Pancreas (tissue), 10 donors: ENCODE results near the gene CFAP100. TPM values are rescaled to one million over a fixed set of nuclear protein-coding genes. Genes with fewer than 3 reads are reported as not detected.

Source experiments
- ATAC-seq, 4 donors: fragments of 200-7000 bp; cut with Tn5 transposase; one replicate each; pipeline versions ENCODE4 v1.8.0 to v1.9.1; 2020; ENCODE audit warnings: mild to moderate bottlenecking in 4 of 4, moderate library complexity in 4 of 4
- DNase-seq, 6 donors: peaks; one replicate each; pipeline ENCODE4 v3.0.0-alpha.2; 2020
- FAIRE-seq: peaks from 2 replicates; lab custom pipeline; 2012; peaks lifted over from hg19 to GRCh38; lab: Jason Lieb, UNC
- H3K27ac ChIP-seq, 4 donors: fragments of 200-600 bp; sonication (generic); 1 replicate in 3 of 4; 2 replicates in 1 of 4; pipeline versions ENCODE4 v1.5.0 to v1.8.0; 2020
- H3K27me3 ChIP-seq, 4 donors: fragments of 200-600 bp; one replicate each; pipeline ENCODE4 v1.8.0; 2021
- H3K36me3 ChIP-seq, 3 donors: fragments of 200-600 bp; sonication (generic) in 1 of 3; one replicate each; pipeline versions ENCODE4 v1.5.0 to v1.8.0; 2020 to 2021
- H3K4me1 ChIP-seq, 3 donors: fragments of 200-600 bp; one replicate each; pipeline ENCODE4 v1.8.0; 2021
- H3K4me3 ChIP-seq, 4 donors: fragments of 200-600 bp; sonication (generic) in 2 of 4; one replicate each; pipeline versions ENCODE4 v1.5.0 to v1.8.0; 2020 to 2021
- H3K9me3 ChIP-seq, 4 donors: fragments of 200-600 bp; one replicate each; pipeline ENCODE4 v1.8.0; 2021
- WGBS, 2 donors: extraction: QIAGEN DNeasy Blood & Tissue Kit; methylation state at CpG; one replicate each; pipeline ENCODE4 v1.1.7; 2013; 5-methylcytosine and 5-hydroxymethylcytosine counted together
- intact Hi-C, 3 donors: fragments of 100-400 bp; cut with DNase I; formaldehyde crosslinking; loops; one replicate each; pipeline versions ENCODE4 v1.11.1 to v1.14.2; 2022
- polyA plus RNA-seq, 2 donors: library from polyadenylated mRNA; stranded (reverse); fragments of 200-250 nt; gene quantifications; one replicate each; pipeline ENCODE4 v1.2.3, GENCODE V29; 2013
- total RNA-seq, 6 donors: library from RNA; stranded (reverse); fragmentation: NEBNext Ultra II Directional in 4 of 6; extraction: Animal tissue kit (Norgen Biotek cat#: 25700) in 4 of 6; gene quantifications; one replicate each; pipeline versions ENCODE4 v1.2.1 to v1.2.4, GENCODE V29; 2021 to 2023
- TF ChIP-seq, protein P1 (sequence below), 4 donors: fragments of 200-600 bp; sonication (generic) in 3 of 4; IDR thresholded peaks; one replicate each; pipeline versions ENCODE4 v1.5.0 to v1.8.0; 2021; ENCODE audit warnings: antibody characterized with exemption in 4 of 4
- donor health status: healthy with polysubstance abuse.
- donor health status: DM: no; HTN: no; CAD: no; lungs with moderate emphysema.
- donor health status: DM: no; HTN: no; CAD: no.
- donor health status: control.
- donor health status: control.
- donor health status: Bipolar disorder and iron deficiency.
- donor health status: DM: yes; HTN: yes; CAD: no.
- donor health status: DM: no; HTN: no; CAD: no.
- donor health status: DM: no; HTN: no; CAD: no.
- donor health status: DM: yes; HTN: yes; CAD: no.

The CFAP100 gene
- total and polyA plus RNA-seq, 8 donors: not detected

GRCh38 chr3:126360046-126360713, 34.5 kb upstream of the CFAP100 start:
- ATAC-seq (no peak), DNase-seq (peak in 2 of 6 donors; percentile 11 to 33), FAIRE-seq (no peak)
- H3K36me3 ChIP-seq: no peaks in the 10 kb centered on the region
- no peak overlapping the region for H3K27ac ChIP-seq
- H3K27me3 ChIP-seq: no peaks in the 10 kb centered on the region
- H3K9me3 ChIP-seq: no peaks in the 10 kb centered on the region
- intact Hi-C loops: no loop called here
- WGBS, 2 donors: 56 to 69% methylated on average over 3 of the region's 3 CpGs
- H3K4me1 ChIP-seq: peaks cover 0 to 3% (median 2%) of the 10 kb centered on the region in 3 donors
- TF ChIP-seq, protein P1, sequence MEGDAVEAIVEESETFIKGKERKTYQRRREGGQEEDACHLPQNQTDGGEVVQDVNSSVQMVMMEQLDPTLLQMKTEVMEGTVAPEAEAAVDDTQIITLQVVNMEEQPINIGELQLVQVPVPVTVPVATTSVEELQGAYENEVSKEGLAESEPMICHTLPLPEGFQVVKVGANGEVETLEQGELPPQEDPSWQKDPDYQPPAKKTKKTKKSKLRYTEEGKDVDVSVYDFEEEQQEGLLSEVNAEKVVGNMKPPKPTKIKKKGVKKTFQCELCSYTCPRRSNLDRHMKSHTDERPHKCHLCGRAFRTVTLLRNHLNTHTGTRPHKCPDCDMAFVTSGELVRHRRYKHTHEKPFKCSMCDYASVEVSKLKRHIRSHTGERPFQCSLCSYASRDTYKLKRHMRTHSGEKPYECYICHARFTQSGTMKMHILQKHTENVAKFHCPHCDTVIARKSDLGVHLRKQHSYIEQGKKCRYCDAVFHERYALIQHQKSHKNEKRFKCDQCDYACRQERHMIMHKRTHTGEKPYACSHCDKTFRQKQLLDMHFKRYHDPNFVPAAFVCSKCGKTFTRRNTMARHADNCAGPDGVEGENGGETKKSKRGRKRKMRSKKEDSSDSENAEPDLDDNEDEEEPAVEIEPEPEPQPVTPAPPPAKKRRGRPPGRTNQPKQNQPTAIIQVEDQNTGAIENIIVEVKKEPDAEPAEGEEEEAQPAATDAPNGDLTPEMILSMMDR (IDR thresholded peaks at IDR 0.05): no peak
- H3K4me3 ChIP-seq: no peak overlapping the region

GRCh38 chr3:126360714-126361060, 34.0 kb upstream of the CFAP100 start:
- Histone ChIP-seq H3K4me1 (no peaks in the 10 kb centered on the region), H3K27ac (no peak overlapping the region), H3K9me3 (no peaks in the 10 kb centered on the region), H3K4me3 (no peak overlapping the region), H3K27me3 (no peaks in the 10 kb centered on the region), H3K36me3 (no peaks in the 10 kb centered on the region)
- intact Hi-C loops: no loop called here
- ATAC-seq (no peak), FAIRE-seq (no peak), DNase-seq (peak in 2 of 6 donors; percentile 9 to 30)
- TF ChIP-seq, protein P1 (IDR thresholded peaks at IDR 0.05): no peak
- WGBS, 2 donors: 69 to 75% methylated on average over 3 of the region's 3 CpGs

- DNase-seq: peak in 1 of 6 donors; percentile 22
- Histone ChIP-seq H3K27ac (no peak overlapping the region), H3K4me3 (no peak overlapping the region), H3K27me3 (no peaks in the 10 kb centered on the region), H3K4me1 (no peaks in the 10 kb centered on the region), H3K9me3 (no peaks in the 10 kb centered on the region), H3K36me3 (no peaks in the 10 kb centered on the region)
- 77 to 78% methylated on average over 9 of the region's 9 CpGs for WGBS, 2 donors
- TF ChIP-seq, protein P1 (IDR thresholded peaks at IDR 0.05): no peak
- intact Hi-C loops: no loop called here
- FAIRE-seq: no peak
- no peak for ATAC-seq
These were observed 33.5 kb upstream of the CFAP100 start for GRCh38 chr3:126361211-126361610.

DNA sequence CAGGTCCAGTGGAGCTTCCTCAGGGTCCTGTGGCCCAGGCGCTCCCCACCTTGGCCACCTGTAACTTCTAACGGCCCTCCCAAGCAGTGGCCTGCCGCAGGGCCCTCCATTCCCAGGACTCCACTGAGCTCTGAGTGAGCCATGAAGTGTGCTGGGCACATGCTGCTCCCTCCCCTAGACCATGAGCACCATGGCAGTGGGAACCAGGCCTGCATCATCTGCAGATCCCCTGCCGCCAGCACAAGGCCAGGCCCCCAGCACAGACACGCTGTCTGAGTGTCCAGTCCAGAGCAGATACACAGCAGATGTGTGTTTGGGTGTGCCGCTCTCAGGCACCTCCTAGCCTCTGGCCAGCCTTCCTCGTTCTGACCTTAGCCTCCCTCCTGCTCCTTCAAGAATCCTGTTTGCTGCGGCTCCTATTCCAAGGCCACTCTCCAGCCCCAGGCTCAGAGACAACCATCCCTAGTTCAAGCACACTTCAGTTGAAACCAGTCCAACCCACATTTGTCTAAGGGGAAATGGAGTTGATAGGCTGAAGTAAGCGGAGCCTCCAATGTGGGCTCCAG, 30.5 kb upstream of the CFAP100 start:
- ATAC-seq: no peak
- Histone ChIP-seq H3K36me3 (no peaks in the 10 kb centered on the region), H3K27me3 (no peaks in the 10 kb centered on the region), H3K4me3 (no peak overlapping the region), H3K9me3 (no peaks in the 10 kb centered on the region), H3K4me1 (peaks cover 7 to 15% (median 11%) of the 10 kb centered on the region in 3 donors), H3K27ac (no peak overlapping the region)
- intact Hi-C loops: no loop called here
- TF ChIP-seq, protein P1 (IDR thresholded peaks at IDR 0.05): no peak
- peak in 1 of 6 donors; percentile 36 for DNase-seq
- 90 to 94% methylated on average over 9 of the region's 9 CpGs for WGBS, 2 donors
- FAIRE-seq: no peak

DNA sequence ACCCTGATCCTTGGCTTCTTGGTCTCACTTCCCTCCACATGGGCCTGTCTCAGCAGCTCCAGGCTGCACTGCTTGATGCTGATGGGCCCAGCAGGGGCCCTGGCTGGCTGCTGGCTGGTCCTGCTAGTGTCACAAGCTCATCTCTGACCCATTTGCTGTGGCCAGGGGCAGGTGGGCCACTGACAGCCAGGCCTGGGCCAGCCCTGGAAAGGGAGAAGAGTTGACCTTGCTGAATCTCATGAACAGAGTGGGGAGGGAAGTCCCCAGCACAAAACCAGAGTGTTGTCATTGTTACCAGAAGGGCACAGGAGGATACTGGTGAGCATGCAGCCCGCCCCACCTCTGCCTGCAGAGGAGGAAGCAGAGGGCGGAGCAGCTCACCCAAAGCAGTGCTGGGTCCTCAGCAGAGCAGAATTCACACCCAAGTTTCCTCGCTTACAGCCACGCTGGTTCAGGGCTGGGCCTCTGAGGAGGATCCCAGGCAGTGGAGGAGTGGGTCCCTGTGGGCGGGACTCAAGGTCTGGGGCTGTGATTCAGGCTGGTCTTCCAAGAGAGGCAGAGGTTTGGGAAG, 29.9 kb upstream of the CFAP100 start:
- Histone ChIP-seq H3K4me3 (no peak overlapping the region), H3K36me3 (no peaks in the 10 kb centered on the region), H3K27me3 (no peaks in the 10 kb centered on the region), H3K4me1 (peaks cover 7 to 15% (median 11%) of the 10 kb centered on the region in 3 donors), H3K27ac (no peak overlapping the region), H3K9me3 (no peaks in the 10 kb centered on the region)
- 91 to 99% methylated on average over 5 of the region's 5 CpGs for WGBS, 2 donors
- peak in 2 of 6 donors; percentile 48 to 54 for DNase-seq
- intact Hi-C loops: no loop called here
- TF ChIP-seq, protein P1 (IDR thresholded peaks at IDR 0.05): no peak
- ATAC-seq: no peak
- FAIRE-seq: no peak
